Measurements from ENCODE around the gene OBSCN.
"Not testable (repeated sequence)": the region's sequence is repeated elsewhere in the genome, so short reads cannot be mapped to it uniquely, and the experiment has no call there.

OBSCN gene

GRCh38 chr1:228219962-228220780 lies 12.3 kb downstream of the OBSCN start:
- H3K36me3 ChIP-seq (ENCODE audit: insufficient read depth, low read depth, low read length) = peaks cover 63% of the 10 kb centered on the region
- H3K4me1 ChIP-seq (ENCODE audit: insufficient read depth, low read length) = no peaks in the 10 kb centered on the region
- no peak overlapping the region for H3K4me3 ChIP-seq (ENCODE audit: low read length)
- H3K27ac ChIP-seq (ENCODE audit: low read length) = no peak overlapping the region
- no peaks in the 10 kb centered on the region for H3K9me3 ChIP-seq (ENCODE audit: insufficient read depth, low read depth, low read length)
- H3K9ac ChIP-seq (ENCODE audit: low read depth, low read length) = no peak overlapping the region
- H3K27me3 ChIP-seq (ENCODE audit: insufficient read depth, low read length) = no peaks in the 10 kb centered on the region

GRCh38 chr1:228221097-228221496 lies 13.3 kb downstream of the OBSCN start:
- not testable (repeated sequence) for H3K27me3 ChIP-seq (ENCODE audit: insufficient read depth, low read length); H3K9me3 ChIP-seq (ENCODE audit: insufficient read depth, low read depth, low read length)
- H3K36me3 ChIP-seq (ENCODE audit: insufficient read depth, low read depth, low read length) = peaks cover 63% of the 10 kb centered on the region

GRCh38 chr1:228222548-228222947 lies 14.7 kb downstream of the OBSCN start:
- peaks cover 65% of the 10 kb centered on the region for H3K36me3 ChIP-seq (ENCODE audit: insufficient read depth, low read depth, low read length)
- no peak overlapping the region for H3K9ac ChIP-seq (ENCODE audit: low read depth, low read length)
- H3K27me3 ChIP-seq (ENCODE audit: insufficient read depth, low read length) = no peaks in the 10 kb centered on the region
- H3K4me1 ChIP-seq (ENCODE audit: insufficient read depth, low read length) = no peaks in the 10 kb centered on the region
- H3K9me3 ChIP-seq (ENCODE audit: insufficient read depth, low read depth, low read length) = no peaks in the 10 kb centered on the region
- no peak overlapping the region for H3K27ac ChIP-seq (ENCODE audit: low read length)
- H3K4me3 ChIP-seq (ENCODE audit: low read length) = no peak overlapping the region

More at GRCh38 chr1:228221097-228221496, 13.3 kb downstream of the OBSCN start:
- not testable (repeated sequence) for H3K4me3 ChIP-seq (ENCODE audit: low read length); H3K27ac ChIP-seq (ENCODE audit: low read length); H3K9ac ChIP-seq (ENCODE audit: low read depth, low read length); H3K4me1 ChIP-seq (ENCODE audit: insufficient read depth, low read length)

- Histone ChIP-seq H3K4me3 (ENCODE audit: low read length) (no peak overlapping the region), H3K36me3 (ENCODE audit: insufficient read depth, low read depth, low read length) (peaks cover 62% of the 10 kb centered on the region), H3K9ac (ENCODE audit: low read depth, low read length) (no peak overlapping the region)
Measured at GRCh38 chr1:228224198-228225164, 16.6 kb downstream of the OBSCN start.

GRCh38 chr1:228225165-228225710 lies 17.4 kb downstream of the OBSCN start:
- Histone ChIP-seq H3K27me3 (ENCODE audit: insufficient read depth, low read length) (no peaks in the 10 kb centered on the region), H3K9me3 (ENCODE audit: insufficient read depth, low read depth, low read length) (no peaks in the 10 kb centered on the region), H3K36me3 (ENCODE audit: insufficient read depth, low read depth, low read length) (peaks cover 59% of the 10 kb centered on the region), H3K4me1 (ENCODE audit: insufficient read depth, low read length) (no peaks in the 10 kb centered on the region), H3K9ac (ENCODE audit: low read depth, low read length) (no peak overlapping the region), H3K27ac (ENCODE audit: low read length) (no peak overlapping the region), H3K4me3 (ENCODE audit: low read length) (no peak overlapping the region)

More at GRCh38 chr1:228224198-228225164, 16.6 kb downstream of the OBSCN start:
- Histone ChIP-seq H3K9me3 (ENCODE audit: insufficient read depth, low read depth, low read length) (no peaks in the 10 kb centered on the region), H3K27me3 (ENCODE audit: insufficient read depth, low read length) (no peaks in the 10 kb centered on the region), H3K4me1 (ENCODE audit: insufficient read depth, low read length) (no peaks in the 10 kb centered on the region), H3K27ac (ENCODE audit: low read length) (no peak overlapping the region)

- no peaks in the 10 kb centered on the region for H3K9me3 ChIP-seq (ENCODE audit: insufficient read depth, low read depth, low read length)
- peaks cover 59% of the 10 kb centered on the region for H3K36me3 ChIP-seq (ENCODE audit: insufficient read depth, low read depth, low read length)
- H3K9ac ChIP-seq (ENCODE audit: low read depth, low read length) = no peak overlapping the region
- H3K4me3 ChIP-seq (ENCODE audit: low read length) = no peak overlapping the region
- no peak overlapping the region for H3K27ac ChIP-seq (ENCODE audit: low read length)
- H3K4me1 ChIP-seq (ENCODE audit: insufficient read depth, low read length) = no peaks in the 10 kb centered on the region
- H3K27me3 ChIP-seq (ENCODE audit: insufficient read depth, low read length) = no peaks in the 10 kb centered on the region
Measured at GRCh38 chr1:228225740-228226139, 17.9 kb downstream of the OBSCN start.

GRCh38 chr1:228226141-228226874 lies 18.5 kb downstream of the OBSCN start:
- Histone ChIP-seq H3K9me3 (ENCODE audit: insufficient read depth, low read depth, low read length) (no peaks in the 10 kb centered on the region), H3K4me1 (ENCODE audit: insufficient read depth, low read length) (no peaks in the 10 kb centered on the region), H3K27ac (ENCODE audit: low read length) (no peak overlapping the region), H3K27me3 (ENCODE audit: insufficient read depth, low read length) (no peaks in the 10 kb centered on the region), H3K4me3 (ENCODE audit: low read length) (no peak overlapping the region), H3K9ac (ENCODE audit: low read depth, low read length) (no peak overlapping the region), H3K36me3 (ENCODE audit: insufficient read depth, low read depth, low read length) (peaks cover 62% of the 10 kb centered on the region)

GRCh38 chr1:228226956-228227791 lies 19.3 kb downstream of the OBSCN start:
- H3K9ac ChIP-seq (ENCODE audit: low read depth, low read length) = no peak overlapping the region
- no peaks in the 10 kb centered on the region for H3K9me3 ChIP-seq (ENCODE audit: insufficient read depth, low read depth, low read length)
- H3K4me3 ChIP-seq (ENCODE audit: low read length) = no peak overlapping the region
- H3K36me3 ChIP-seq (ENCODE audit: insufficient read depth, low read depth, low read length) = peaks cover 70% of the 10 kb centered on the region
- H3K27ac ChIP-seq (ENCODE audit: low read length) = no peak overlapping the region
- H3K4me1 ChIP-seq (ENCODE audit: insufficient read depth, low read length) = no peaks in the 10 kb centered on the region
- H3K27me3 ChIP-seq (ENCODE audit: insufficient read depth, low read length) = no peaks in the 10 kb centered on the region

- H3K27ac ChIP-seq (ENCODE audit: low read length) = not testable (repeated sequence)
- peaks cover 79% of the 10 kb centered on the region for H3K36me3 ChIP-seq (ENCODE audit: insufficient read depth, low read depth, low read length)
Measured at GRCh38 chr1:228228147-228228546, 20.3 kb downstream of the OBSCN start.

GRCh38 chr1:228228601-228229074 lies 20.8 kb downstream of the OBSCN start:
- Histone ChIP-seq H3K4me3 (ENCODE audit: low read length) (no peak overlapping the region), H3K4me1 (ENCODE audit: insufficient read depth, low read length) (no peaks in the 10 kb centered on the region), H3K9me3 (ENCODE audit: insufficient read depth, low read depth, low read length) (no peaks in the 10 kb centered on the region), H3K27ac (ENCODE audit: low read length) (no peak overlapping the region), H3K36me3 (ENCODE audit: insufficient read depth, low read depth, low read length) (peaks cover 79% of the 10 kb centered on the region), H3K27me3 (ENCODE audit: insufficient read depth, low read length) (no peaks in the 10 kb centered on the region), H3K9ac (ENCODE audit: low read depth, low read length) (no peak overlapping the region)

More at GRCh38 chr1:228228147-228228546, 20.3 kb downstream of the OBSCN start:
- not testable (repeated sequence) for H3K4me3 ChIP-seq (ENCODE audit: low read length); H3K4me1 ChIP-seq (ENCODE audit: insufficient read depth, low read length); H3K9ac ChIP-seq (ENCODE audit: low read depth, low read length); H3K9me3 ChIP-seq (ENCODE audit: insufficient read depth, low read depth, low read length); H3K27me3 ChIP-seq (ENCODE audit: insufficient read depth, low read length)
